SK-N-MC (cell line): ENCODE measurements around the gene PDE8A.

Experiments used
- EZH2 ChIP-seq: fragments of 200-600 bp; sonication (generic); IDR thresholded peaks from one replicate; pipeline ENCODE4 v1.6.1; 2017; ENCODE audit warnings: antibody characterized with exemption
- POLR2AphosphoS5 ChIP-seq: IDR thresholded peaks from 2 replicates; pipeline ENCODE4 v1.6.1; 2012; ENCODE audit warnings: mild to moderate bottlenecking, low read depth, low read length, borderline replicate concordance

DNA sequence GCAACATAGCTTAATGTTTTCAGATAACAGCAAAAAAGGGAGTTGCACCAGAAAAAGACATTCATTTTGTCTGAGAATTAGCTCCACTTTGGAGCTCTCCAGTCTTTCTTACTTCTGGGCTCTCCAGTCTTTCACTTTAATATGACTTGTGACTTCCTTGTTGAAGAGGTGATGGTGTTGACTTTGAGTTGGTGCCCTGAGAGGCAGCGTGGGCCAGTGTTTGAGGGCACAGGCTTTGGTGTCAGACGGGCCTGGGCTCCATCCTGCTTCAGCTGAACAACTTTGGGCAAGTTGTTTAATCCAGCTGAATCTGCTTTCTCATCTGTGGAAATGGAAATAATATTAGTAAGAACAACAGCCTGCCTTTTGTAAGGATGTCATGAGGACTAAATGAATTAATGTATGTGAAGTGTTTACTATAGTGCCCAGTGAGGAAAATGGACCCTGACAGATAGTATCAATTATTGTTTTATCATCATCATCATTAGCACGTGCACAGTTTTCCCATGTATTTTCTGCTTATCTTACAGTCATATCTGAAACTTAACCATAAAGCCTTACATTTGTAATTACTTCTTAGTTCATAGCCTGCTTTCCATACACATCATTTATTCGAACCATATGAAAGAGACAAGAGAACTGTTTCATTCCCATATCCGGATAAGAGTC is 108.4 kb downstream of the PDE8A start:
- TF ChIP-seq POLR2AphosphoS5 (no peak), EZH2 (no peak)
